ENCODE results near the gene SBF2.

DNA sequence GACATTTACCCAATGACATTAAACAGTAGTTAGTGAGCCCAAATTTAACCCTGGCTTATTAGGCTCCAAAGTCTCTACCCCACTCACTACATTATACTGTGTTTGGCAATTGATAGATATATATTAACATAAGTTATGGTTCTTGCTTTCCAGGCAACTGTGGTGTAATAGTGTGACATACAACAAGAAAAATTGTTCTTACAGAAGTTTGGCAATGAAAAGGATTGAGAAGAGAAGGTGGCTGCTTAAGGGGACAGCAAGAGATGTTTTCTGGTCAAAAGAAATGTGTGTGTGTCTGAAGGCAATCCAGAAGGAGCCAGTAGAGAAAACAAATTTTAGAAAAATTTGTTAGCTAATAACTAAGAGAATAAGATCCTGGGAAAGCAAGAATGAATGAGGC is 497.8 kb downstream of the SBF2 start:
- TF ChIP-seq, protein P1, sequence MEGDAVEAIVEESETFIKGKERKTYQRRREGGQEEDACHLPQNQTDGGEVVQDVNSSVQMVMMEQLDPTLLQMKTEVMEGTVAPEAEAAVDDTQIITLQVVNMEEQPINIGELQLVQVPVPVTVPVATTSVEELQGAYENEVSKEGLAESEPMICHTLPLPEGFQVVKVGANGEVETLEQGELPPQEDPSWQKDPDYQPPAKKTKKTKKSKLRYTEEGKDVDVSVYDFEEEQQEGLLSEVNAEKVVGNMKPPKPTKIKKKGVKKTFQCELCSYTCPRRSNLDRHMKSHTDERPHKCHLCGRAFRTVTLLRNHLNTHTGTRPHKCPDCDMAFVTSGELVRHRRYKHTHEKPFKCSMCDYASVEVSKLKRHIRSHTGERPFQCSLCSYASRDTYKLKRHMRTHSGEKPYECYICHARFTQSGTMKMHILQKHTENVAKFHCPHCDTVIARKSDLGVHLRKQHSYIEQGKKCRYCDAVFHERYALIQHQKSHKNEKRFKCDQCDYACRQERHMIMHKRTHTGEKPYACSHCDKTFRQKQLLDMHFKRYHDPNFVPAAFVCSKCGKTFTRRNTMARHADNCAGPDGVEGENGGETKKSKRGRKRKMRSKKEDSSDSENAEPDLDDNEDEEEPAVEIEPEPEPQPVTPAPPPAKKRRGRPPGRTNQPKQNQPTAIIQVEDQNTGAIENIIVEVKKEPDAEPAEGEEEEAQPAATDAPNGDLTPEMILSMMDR (IDR thresholded peaks at IDR 0.05) = no peak
- no peak for TF ChIP-seq POLR2A (IDR thresholded peaks at IDR 0.05)

Data from gastroesophageal sphincter (tissue), 3 donors.